ENCODE measurements around the gene DUSP22. TPM values are rescaled to one million over a fixed set of nuclear protein-coding genes. Genes with fewer than 3 reads are reported as not detected.
A peak's percentile ranks its signal among the peaks of the same experiment; 100 is the strongest.
"Not testable (repeated sequence)": the region's sequence is repeated elsewhere in the genome, so short reads cannot be mapped to it uniquely, and the experiment has no call there.

Gene DUSP22
- polyA plus RNA-seq (2012; ENCODE audit: missing spikeins), result 89.0 TPM

- TF ChIP-seq POLR2AphosphoS5 (IDR thresholded peaks at IDR 0.05; ENCODE audit: low read depth, low read length) (peak; percentile 76), TAF1 (IDR thresholded peaks at IDR 0.05; ENCODE audit: borderline replicate concordance, low read depth, low read length) (peak; percentile 51; the same call in 1 of the 2 replicates), POLR2A (IDR thresholded peaks at IDR 0.05; ENCODE audit: low read depth, low read length) (peak; percentile 83)
- DNase-seq (ENCODE audit: insufficient read length) (peak; percentile 96), FAIRE-seq (peak; percentile 84)
Observed at GRCh38 chr6:291697-292505, at the start of gene DUSP22. TSS of gene DUSP22 (plus strand) at chr6:292487. CDS start at chr6:292540, 53 bp downstream.

- no peak for FAIRE-seq
- TF ChIP-seq TAF1 (IDR thresholded peaks at IDR 0.05; ENCODE audit: borderline replicate concordance, low read depth, low read length) (no peak), POLR2A (IDR thresholded peaks at IDR 0.05; ENCODE audit: low read depth, low read length) (no peak), POLR2AphosphoS5 (IDR thresholded peaks at IDR 0.05; ENCODE audit: low read depth, low read length) (no peak)
- no peak for DNase-seq (ENCODE audit: insufficient read length)
Observed at GRCh38 chr6:246352-246751, 45.9 kb upstream of the DUSP22 start.

- FAIRE-seq, result no peak
- TF ChIP-seq POLR2AphosphoS5 (IDR thresholded peaks at IDR 0.05; ENCODE audit: low read depth, low read length) (no peak), TAF1 (IDR thresholded peaks at IDR 0.05; ENCODE audit: borderline replicate concordance, low read depth, low read length) (no peak), POLR2A (IDR thresholded peaks at IDR 0.05; ENCODE audit: low read depth, low read length) (no peak)
- no peak for DNase-seq (ENCODE audit: insufficient read length)
Observed at GRCh38 chr6:247351-247750, 44.9 kb upstream of the DUSP22 start.

GRCh38 chr6:248046-248445, 44.2 kb upstream of the DUSP22 start:
- not testable (repeated sequence) for FAIRE-seq; DNase-seq (ENCODE audit: insufficient read length)

- DNase-seq (ENCODE audit: insufficient read length) (no peak), FAIRE-seq (peak; percentile 73)
- TF ChIP-seq POLR2AphosphoS5 (IDR thresholded peaks at IDR 0.05; ENCODE audit: low read depth, low read length) (no peak), TAF1 (IDR thresholded peaks at IDR 0.05; ENCODE audit: borderline replicate concordance, low read depth, low read length) (no peak), POLR2A (IDR thresholded peaks at IDR 0.05; ENCODE audit: low read depth, low read length) (no peak)
Observed at GRCh38 chr6:250676-251075, 41.6 kb upstream of the DUSP22 start.

GRCh38 chr6:251920-252319, 40.4 kb upstream of the DUSP22 start:
- TF ChIP-seq TAF1 (IDR thresholded peaks at IDR 0.05; ENCODE audit: borderline replicate concordance, low read depth, low read length) (no peak), POLR2A (IDR thresholded peaks at IDR 0.05; ENCODE audit: low read depth, low read length) (no peak), POLR2AphosphoS5 (IDR thresholded peaks at IDR 0.05; ENCODE audit: low read depth, low read length) (no peak)
- FAIRE-seq, result peak; percentile 96
- no peak for DNase-seq (ENCODE audit: insufficient read length)

GRCh38 chr6:252775-253535, 39.3 kb upstream of the DUSP22 start:
- TF ChIP-seq POLR2AphosphoS5 (IDR thresholded peaks at IDR 0.05; ENCODE audit: low read depth, low read length) (no peak), POLR2A (IDR thresholded peaks at IDR 0.05; ENCODE audit: low read depth, low read length) (no peak), TAF1 (IDR thresholded peaks at IDR 0.05; ENCODE audit: borderline replicate concordance, low read depth, low read length) (no peak)
- peak; percentile 80 for FAIRE-seq
- DNase-seq (ENCODE audit: insufficient read length), result no peak

GRCh38 chr6:254016-254415, 38.3 kb upstream of the DUSP22 start:
- FAIRE-seq (no peak), DNase-seq (ENCODE audit: insufficient read length) (no peak)
- no peak for TF ChIP-seq TAF1 (IDR thresholded peaks at IDR 0.05; ENCODE audit: borderline replicate concordance, low read depth, low read length)
- TF ChIP-seq POLR2A (IDR thresholded peaks at IDR 0.05; ENCODE audit: low read depth, low read length), result no peak
- no peak for TF ChIP-seq POLR2AphosphoS5 (IDR thresholded peaks at IDR 0.05; ENCODE audit: low read depth, low read length)

GRCh38 chr6:255041-255750, 37.1 kb upstream of the DUSP22 start:
- no peak for TF ChIP-seq TAF1 (IDR thresholded peaks at IDR 0.05; ENCODE audit: borderline replicate concordance, low read depth, low read length)
- no peak for TF ChIP-seq POLR2AphosphoS5 (IDR thresholded peaks at IDR 0.05; ENCODE audit: low read depth, low read length)
- TF ChIP-seq POLR2A (IDR thresholded peaks at IDR 0.05; ENCODE audit: low read depth, low read length), result no peak
- FAIRE-seq (no peak), DNase-seq (ENCODE audit: insufficient read length) (no peak)

- TF ChIP-seq TAF1 (IDR thresholded peaks at IDR 0.05; ENCODE audit: borderline replicate concordance, low read depth, low read length), result no peak
- TF ChIP-seq POLR2A (IDR thresholded peaks at IDR 0.05; ENCODE audit: low read depth, low read length), result no peak
- no peak for TF ChIP-seq POLR2AphosphoS5 (IDR thresholded peaks at IDR 0.05; ENCODE audit: low read depth, low read length)
- no peak for FAIRE-seq
- DNase-seq (ENCODE audit: insufficient read length), result no peak
Observed at GRCh38 chr6:255751-256083, 36.6 kb upstream of the DUSP22 start.

GRCh38 chr6:256169-256568, 36.1 kb upstream of the DUSP22 start:
- DNase-seq (ENCODE audit: insufficient read length) (no peak), FAIRE-seq (no peak)
- TF ChIP-seq TAF1 (IDR thresholded peaks at IDR 0.05; ENCODE audit: borderline replicate concordance, low read depth, low read length) (no peak), POLR2A (IDR thresholded peaks at IDR 0.05; ENCODE audit: low read depth, low read length) (no peak), POLR2AphosphoS5 (IDR thresholded peaks at IDR 0.05; ENCODE audit: low read depth, low read length) (no peak)
